Naive thymus-derived CD8-positive, alpha-beta T cell (primary cell): ENCODE measurements around the gene ACOD1. TPM values are rescaled to one million over a fixed set of nuclear protein-coding genes. Genes with fewer than 3 reads are reported as not detected.
A peak's percentile ranks its signal among the peaks of the same experiment; 100 is the strongest.
"Not testable (repeated sequence)": the region's sequence is repeated elsewhere in the genome, so short reads cannot be mapped to it uniquely, and the experiment has no call there.

Source experiments
- ATAC-seq, 2 donors: fragments of 150-1000 bp; cut with Tn5 transposase in 1 of 2; sonication (Bioruptor Pico), chemical (Tn5 transposase) in 1 of 2; 1 replicate in 1 of 2; 2 replicates in 1 of 2; pipeline ENCODE4 v1.10.0; 2021; ENCODE audit warnings: mild to moderate bottlenecking in 2 of 2, moderate library complexity in 2 of 2
- POLR2A ChIA-PET: fragments of 350-600 bp; sonication (Branson Sonifier 250); formaldehyde crosslinking; loops from one replicate; lab custom pipeline; 2021; ENCODE audit warnings: antibody characterized with exemption; lab: Charles Lee
- DNase-seq, 10 donors: peaks; one replicate each; pipeline versions ENCODE4 v3.0.0 to v3.0.0-alpha.2; 2020 to 2022
- H3K27ac Mint-ChIP-seq, 10 donors: one replicate each; pipeline ENCODE4 v1.8.0; 2020 to 2022; ENCODE audit warnings: mild to moderate bottlenecking in 10 of 10, mixed read lengths in 10 of 10, moderate library complexity in 4 of 10, inconsistent platforms in 1 of 10
- H3K27me3 Mint-ChIP-seq, 5 donors: one replicate each; pipeline ENCODE4 v1.8.0; 2021 to 2022; ENCODE audit warnings: mixed read lengths in 5 of 5
- H3K36me3 Mint-ChIP-seq, 3 donors: one replicate each; pipeline ENCODE4 v1.8.0; 2020 to 2022; ENCODE audit warnings: mixed read lengths in 3 of 3, mild to moderate bottlenecking in 2 of 3, inconsistent platforms in 1 of 3
- H3K4me1 Mint-ChIP-seq, 4 donors: one replicate each; pipeline ENCODE4 v1.8.0; 2021 to 2022; ENCODE audit warnings: mixed read lengths in 4 of 4
- H3K4me3 Mint-ChIP-seq, 10 donors: one replicate each; pipeline ENCODE4 v1.8.0; 2020 to 2022; ENCODE audit warnings: mild to moderate bottlenecking in 10 of 10, mixed read lengths in 10 of 10, moderate library complexity in 6 of 10, inconsistent platforms in 1 of 10
- H3K9me3 Mint-ChIP-seq, 9 donors: one replicate each; pipeline ENCODE4 v1.8.0; 2020 to 2022; ENCODE audit warnings: mixed read lengths in 9 of 9, mild to moderate bottlenecking in 3 of 9, inconsistent platforms in 1 of 9, moderate library complexity in 1 of 9
- polyA plus RNA-seq, 3 donors: library from polyadenylated mRNA; unstranded; fragments of 300-500 nt; fragmentation: Illumina TruSeq; gene quantifications; one replicate each; pipeline ENCODE4 v1.2.3, GENCODE V29; 2021
- total RNA-seq, 8 experiments: library from RNA in 2 of 8; stranded (reverse) in 2 of 8; gene quantifications; one replicate each; pipeline ENCODE4 v1.2.3 and lab custom pipeline; 2021 to 2026

The ACOD1 gene
- total RNA-seq (not detected), polyA plus RNA-seq (not detected), total RNA-seq (lab: John Stamatoyannopoulos, UW) (0 reads per million in 6 experiments)

GRCh38 chr13:76948149-76948548 is at the start of gene ACOD1:
Gene ACOD1 (plus strand): TSS chr13:76948511. CDS start chr13:76948559, 48 bp downstream.
- no peak for ATAC-seq
- POLR2A ChIA-PET, result no interaction called here
- Mint-ChIP-seq H3K27ac (no peak within 1 kb of the TSS), H3K27me3 (peaks cover 4 to 23% (median 17%) of the 10 kb centered on the region in 5 donors), H3K4me3 (no peak within 1 kb of the TSS), H3K9me3 (peaks cover 0 to 9% (median 0%) of the 10 kb centered on the region in 9 donors), H3K4me1 (no peaks in the 10 kb centered on the region), H3K36me3 (peaks cover 0 to 10% (median 0%) of the 10 kb centered on the region in 3 donors)
- no peak for DNase-seq

- ATAC-seq, H3K4me3 Mint-ChIP-seq, DNase-seq, H3K27me3 Mint-ChIP-seq, H3K27ac Mint-ChIP-seq: not testable (repeated sequence)
- peaks cover 7 to 18% (median 10%) of the 10 kb centered on the region in 9 donors for H3K9me3 Mint-ChIP-seq
- H3K4me1 Mint-ChIP-seq, result peaks cover 6 to 12% (median 10%) of the 10 kb centered on the region in 4 donors
- peaks cover 0 to 12% (median 11%) of the 10 kb centered on the region in 3 donors for H3K36me3 Mint-ChIP-seq
- POLR2A ChIA-PET, result interaction anchor here (0.6 kb wide), 1 partner anchor 13 kb away, joined by 3 read pairs; the partner anchor contains the start of gene KCTD12
Measured at GRCh38 chr13:76899066-76899465, 49.2 kb upstream of the ACOD1 start.

GRCh38 chr13:76903544-76904162 is 44.7 kb upstream of the ACOD1 start:
- ATAC-seq (peak; percentile 83 to 92), DNase-seq (peak; percentile 28 to 83 (median 64))
- peaks cover 0 to 12% (median 7%) of the 10 kb centered on the region in 5 donors for H3K27me3 Mint-ChIP-seq
- POLR2A ChIA-PET, result interaction anchor here (0.6 to 1.5 kb wide), 2 partner anchors 18 to 89 kb away, joined by 3 to 6 read pairs; partner anchors contain the start of gene KCTD12
- peaks cover 0 to 12% (median 11%) of the 10 kb centered on the region in 3 donors for H3K36me3 Mint-ChIP-seq
- H3K9me3 Mint-ChIP-seq, result peaks cover 7 to 16% (median 9%) of the 10 kb centered on the region in 9 donors
- H3K4me3 Mint-ChIP-seq, result no peak overlapping the region
- no peaks in the 10 kb centered on the region for H3K4me1 Mint-ChIP-seq
- no peak overlapping the region for H3K27ac Mint-ChIP-seq

DNA sequence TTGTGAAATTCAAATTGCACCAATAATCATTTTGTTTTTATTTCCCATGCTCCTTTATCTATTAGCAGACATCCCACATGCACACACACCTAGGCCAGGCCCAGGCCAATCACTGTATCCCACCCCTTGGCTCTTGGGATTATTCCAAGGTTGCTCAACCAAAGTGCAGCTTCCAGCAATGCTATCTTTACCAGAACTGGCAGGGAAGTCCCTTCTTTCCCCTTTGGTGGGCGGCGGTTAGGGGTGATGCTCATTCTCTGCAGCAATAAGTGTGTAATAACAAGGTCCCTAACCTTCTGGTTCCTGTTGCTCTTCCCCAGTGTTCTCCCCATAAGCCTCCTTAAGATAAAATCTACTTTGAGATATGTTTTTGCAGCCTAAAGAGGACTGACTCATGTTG is 43.8 kb upstream of the ACOD1 start:
- Mint-ChIP-seq H3K4me3 (no peak overlapping the region), H3K27ac (no peak overlapping the region), H3K4me1 (no peaks in the 10 kb centered on the region), H3K36me3 (peaks cover 0 to 3% (median 3%) of the 10 kb centered on the region in 3 donors), H3K27me3 (peaks cover 0 to 9% (median 7%) of the 10 kb centered on the region in 5 donors), H3K9me3 (peaks cover 0 to 8% (median 2%) of the 10 kb centered on the region in 9 donors)
- ATAC-seq (no peak), DNase-seq (no peak)
- POLR2A ChIA-PET, result interaction anchor here (1.5 kb wide), 1 partner anchor 19 kb away, joined by 6 read pairs; the partner anchor contains the start of gene KCTD12

GRCh38 chr13:76912476-76912875 is 35.8 kb upstream of the ACOD1 start:
- Mint-ChIP-seq H3K36me3 (no peaks in the 10 kb centered on the region), H3K27me3 (peaks cover 0 to 12% (median 9%) of the 10 kb centered on the region in 5 donors), H3K9me3 (no peaks in the 10 kb centered on the region), H3K4me1 (no peaks in the 10 kb centered on the region), H3K4me3 (no peak overlapping the region), H3K27ac (no peak overlapping the region)
- POLR2A ChIA-PET, result interaction anchor here (0.7 kb wide), 1 partner anchor 463 kb away, joined by 3 read pairs; no protein-coding TSS in a partner anchor
- ATAC-seq (no peak), DNase-seq (no peak)

DNA sequence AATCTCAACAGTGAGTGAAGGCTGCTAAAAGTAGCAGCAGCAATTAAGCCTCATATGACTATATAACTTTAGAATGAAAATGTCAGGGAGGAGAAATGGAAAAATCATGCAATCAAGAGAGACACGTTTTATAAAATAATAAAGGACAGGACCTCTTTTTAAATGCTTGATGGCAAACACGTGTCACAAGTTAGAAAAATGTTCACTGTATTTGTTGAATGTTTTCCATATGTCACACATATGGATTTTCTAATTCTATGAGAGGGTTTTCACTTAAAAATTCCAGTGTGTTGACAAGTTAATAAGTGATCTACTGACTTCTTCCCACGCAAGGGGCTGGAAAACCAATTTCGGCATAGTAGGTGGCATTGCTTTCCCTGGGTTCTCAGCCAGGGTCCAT is 34.4 kb upstream of the ACOD1 start:
- ATAC-seq (no peak), DNase-seq (no peak)
- Mint-ChIP-seq H3K27ac (no peak overlapping the region), H3K9me3 (peaks cover 0 to 2% (median 0%) of the 10 kb centered on the region in 9 donors), H3K4me3 (no peak overlapping the region), H3K36me3 (no peaks in the 10 kb centered on the region), H3K27me3 (peaks cover 2 to 16% (median 11%) of the 10 kb centered on the region in 5 donors), H3K4me1 (no peaks in the 10 kb centered on the region)
- POLR2A ChIA-PET, result interaction anchor here (0.6 kb wide), 1 partner anchor 13 kb away, joined by 3 read pairs; no protein-coding TSS in a partner anchor

- Mint-ChIP-seq H3K36me3 (no peaks in the 10 kb centered on the region), H3K27ac (no peak overlapping the region), H3K4me3 (no peak overlapping the region), H3K4me1 (no peaks in the 10 kb centered on the region), H3K9me3 (peaks cover 0 to 6% (median 0%) of the 10 kb centered on the region in 9 donors), H3K27me3 (peaks cover 5 to 24% (median 21%) of the 10 kb centered on the region in 5 donors)
- DNase-seq (no peak), ATAC-seq (no peak)
- POLR2A ChIA-PET, result no interaction called here
Measured at GRCh38 chr13:76917095-76917494, 31.2 kb upstream of the ACOD1 start.

- H3K27ac Mint-ChIP-seq, ATAC-seq, H3K9me3 Mint-ChIP-seq, POLR2A ChIA-PET, DNase-seq, H3K4me3 Mint-ChIP-seq, H3K36me3 Mint-ChIP-seq, H3K4me1 Mint-ChIP-seq: not testable (repeated sequence)
- H3K27me3 Mint-ChIP-seq, result peaks cover 5 to 24% (median 21%) of the 10 kb centered on the region in 5 donors
Measured at GRCh38 chr13:76917755-76918481, 30.4 kb upstream of the ACOD1 start.

DNA sequence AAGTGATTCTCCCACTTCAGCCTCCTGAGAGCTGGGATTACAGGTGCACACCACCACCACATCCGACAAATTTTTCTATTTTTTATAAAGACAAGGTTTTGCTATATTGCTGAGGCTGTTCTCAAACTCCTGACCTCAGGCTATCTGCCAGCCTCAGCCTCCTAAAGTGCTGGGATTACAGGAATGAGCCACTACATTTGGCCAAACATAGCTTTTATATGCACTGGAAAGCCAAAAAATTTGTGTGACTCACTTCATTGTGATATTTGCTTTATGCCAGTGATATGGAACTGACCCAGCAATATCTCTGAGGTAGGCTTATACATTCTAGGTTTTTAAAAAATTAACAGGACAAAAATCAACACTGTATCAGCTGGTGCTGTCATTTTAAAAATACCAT is 26.8 kb upstream of the ACOD1 start:
- no peaks in the 10 kb centered on the region for H3K36me3 Mint-ChIP-seq
- H3K27me3 Mint-ChIP-seq, result peaks cover 3 to 21% (median 17%) of the 10 kb centered on the region in 5 donors
- no peaks in the 10 kb centered on the region for H3K4me1 Mint-ChIP-seq
- no peak for ATAC-seq
- H3K4me3 Mint-ChIP-seq, result no peak overlapping the region
- DNase-seq, result no peak
- H3K27ac Mint-ChIP-seq, result no peak overlapping the region
- peaks cover 0 to 6% (median 0%) of the 10 kb centered on the region in 9 donors for H3K9me3 Mint-ChIP-seq
- POLR2A ChIA-PET, result no interaction called here

GRCh38 chr13:76925115-76925514 is 23.2 kb upstream of the ACOD1 start:
- POLR2A ChIA-PET, result no interaction called here
- H3K9me3 Mint-ChIP-seq, result peaks cover 0 to 4% (median 0%) of the 10 kb centered on the region in 9 donors
- no peaks in the 10 kb centered on the region for H3K36me3 Mint-ChIP-seq
- H3K4me3 Mint-ChIP-seq, result no peak overlapping the region
- peaks cover 0 to 6% (median 3%) of the 10 kb centered on the region in 4 donors for H3K4me1 Mint-ChIP-seq
- H3K27ac Mint-ChIP-seq, result no peak overlapping the region
- ATAC-seq (no peak), DNase-seq (no peak)
- H3K27me3 Mint-ChIP-seq, result peaks cover 0 to 8% (median 4%) of the 10 kb centered on the region in 5 donors

GRCh38 chr13:76927955-76928354 is 20.4 kb upstream of the ACOD1 start:
- H3K4me3 Mint-ChIP-seq, result no peak overlapping the region
- peaks cover 0 to 14% (median 5%) of the 10 kb centered on the region in 3 donors for H3K36me3 Mint-ChIP-seq
- H3K27me3 Mint-ChIP-seq, result peaks cover 0 to 8% (median 0%) of the 10 kb centered on the region in 5 donors
- DNase-seq (no peak), ATAC-seq (no peak)
- H3K4me1 Mint-ChIP-seq, result peaks cover 0 to 6% (median 3%) of the 10 kb centered on the region in 4 donors
- peak overlapping the region in 2 of 10 donors; percentile 48 to 70 for H3K27ac Mint-ChIP-seq
- peaks cover 0 to 14% (median 3%) of the 10 kb centered on the region in 9 donors for H3K9me3 Mint-ChIP-seq
- POLR2A ChIA-PET, result no interaction called here

DNA sequence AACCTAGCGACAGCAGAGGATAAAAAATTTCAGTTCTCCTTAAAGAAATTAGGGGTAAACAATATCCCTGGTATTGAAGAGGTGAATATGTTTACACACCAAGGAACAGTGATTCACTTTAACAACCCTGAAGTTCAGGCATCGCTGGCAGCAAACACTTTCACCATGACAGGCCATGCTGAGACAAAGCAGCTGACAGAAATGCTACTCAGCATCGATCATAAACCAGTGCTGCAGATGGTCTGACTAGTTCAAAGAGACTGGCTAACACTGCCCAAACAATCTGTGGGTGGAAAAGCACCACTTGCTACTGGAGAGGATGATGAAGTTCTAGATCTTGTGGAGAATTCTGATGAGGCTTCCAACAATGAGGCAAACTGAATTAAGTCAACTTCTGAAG is 19.9 kb upstream of the ACOD1 start:
- H3K27me3 Mint-ChIP-seq, result peaks cover 0 to 8% (median 0%) of the 10 kb centered on the region in 5 donors
- peaks cover 0 to 14% (median 5%) of the 10 kb centered on the region in 3 donors for H3K36me3 Mint-ChIP-seq
- POLR2A ChIA-PET, result no interaction called here
- H3K4me3 Mint-ChIP-seq, result no peak overlapping the region
- H3K27ac Mint-ChIP-seq, result no peak overlapping the region
- no peak for ATAC-seq
- no peak for DNase-seq
- H3K4me1 Mint-ChIP-seq, result peaks cover 0 to 6% (median 3%) of the 10 kb centered on the region in 4 donors
- H3K9me3 Mint-ChIP-seq, result peaks cover 0 to 14% (median 3%) of the 10 kb centered on the region in 9 donors
